PFSK-1 (cell line): Measurements from ENCODE around the gene LRRC4B.

Source experiments
- FOXP2 ChIP-seq: optimal IDR thresholded peaks from 2 replicates; pipeline ENCODE3; 2011; ENCODE audit warnings: borderline replicate concordance, control low read depth, inconsistent platforms; ENCODE audit not compliant: insufficient read depth; ENCODE audit errors: extremely low read length, extremely low read depth
- POLR2AphosphoS5 ChIP-seq: IDR thresholded peaks from 2 replicates; pipeline ENCODE4 v1.6.1; 2012; ENCODE audit warnings: low read depth, mild to moderate bottlenecking, control low read depth, low read length, moderate library complexity
- SIN3A ChIP-seq: IDR thresholded peaks from 2 replicates; pipeline ENCODE4 v1.6.1; 2012; ENCODE audit warnings: mild to moderate bottlenecking, low read length, moderate library complexity, borderline replicate concordance; ENCODE audit not compliant: insufficient read depth
- TAF1 ChIP-seq: IDR thresholded peaks from 2 replicates; pipeline ENCODE4 v1.6.1; 2012; ENCODE audit warnings: low read length, control low read depth, borderline replicate concordance; ENCODE audit not compliant: insufficient read depth
- TF ChIP-seq, protein P1 (sequence below), 2 experiments: IDR thresholded peaks; 2 replicates each; pipeline versions ENCODE4 v1.6.1 to v1.8.0; 2011 to 2012; ENCODE audit warnings: low read depth in 2 of 2, low read length in 2 of 2, control low read depth in 1 of 2, inconsistent platforms in 1 of 2, mild to moderate bottlenecking in 1 of 2, moderate library complexity in 1 of 2; ENCODE audit not compliant: insufficient read depth in 1 of 2

DNA sequence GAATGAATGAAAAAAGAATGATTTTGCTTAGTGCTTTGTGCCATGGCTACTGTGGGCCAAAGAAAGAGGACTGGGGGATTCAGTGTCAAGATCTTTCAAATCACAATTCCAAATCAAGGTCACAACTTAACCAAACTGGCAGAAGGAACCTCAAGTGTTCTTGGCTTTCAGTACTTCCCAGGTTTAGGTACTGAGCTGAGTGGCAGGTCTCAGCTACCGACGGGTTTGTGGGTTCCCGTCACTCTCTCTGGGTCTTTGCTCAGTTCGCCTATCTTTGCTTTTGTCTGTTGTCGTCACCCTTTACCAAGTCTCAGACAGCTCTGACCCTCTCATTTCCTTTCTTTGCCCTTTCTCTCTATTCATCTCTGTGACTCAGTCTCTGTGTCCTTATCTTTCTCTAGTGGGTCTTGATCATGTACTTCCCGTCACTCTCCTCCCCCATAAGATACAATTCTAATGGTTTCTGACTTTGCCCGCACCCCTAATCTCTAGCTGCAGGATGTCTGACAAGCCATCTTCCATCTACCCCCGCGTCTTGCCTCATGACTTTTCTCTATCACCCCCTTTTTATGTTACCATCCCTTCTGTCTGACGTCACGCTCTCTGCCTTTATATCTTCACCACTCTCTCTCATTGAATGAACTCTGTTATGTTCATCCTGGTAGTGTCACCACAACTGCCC lies 33.3 kb upstream of the LRRC4B start:
- TF ChIP-seq POLR2AphosphoS5 (no peak), SIN3A (no peak), TAF1 (no peak), FOXP2 (no peak)
- TF ChIP-seq, protein P1, sequence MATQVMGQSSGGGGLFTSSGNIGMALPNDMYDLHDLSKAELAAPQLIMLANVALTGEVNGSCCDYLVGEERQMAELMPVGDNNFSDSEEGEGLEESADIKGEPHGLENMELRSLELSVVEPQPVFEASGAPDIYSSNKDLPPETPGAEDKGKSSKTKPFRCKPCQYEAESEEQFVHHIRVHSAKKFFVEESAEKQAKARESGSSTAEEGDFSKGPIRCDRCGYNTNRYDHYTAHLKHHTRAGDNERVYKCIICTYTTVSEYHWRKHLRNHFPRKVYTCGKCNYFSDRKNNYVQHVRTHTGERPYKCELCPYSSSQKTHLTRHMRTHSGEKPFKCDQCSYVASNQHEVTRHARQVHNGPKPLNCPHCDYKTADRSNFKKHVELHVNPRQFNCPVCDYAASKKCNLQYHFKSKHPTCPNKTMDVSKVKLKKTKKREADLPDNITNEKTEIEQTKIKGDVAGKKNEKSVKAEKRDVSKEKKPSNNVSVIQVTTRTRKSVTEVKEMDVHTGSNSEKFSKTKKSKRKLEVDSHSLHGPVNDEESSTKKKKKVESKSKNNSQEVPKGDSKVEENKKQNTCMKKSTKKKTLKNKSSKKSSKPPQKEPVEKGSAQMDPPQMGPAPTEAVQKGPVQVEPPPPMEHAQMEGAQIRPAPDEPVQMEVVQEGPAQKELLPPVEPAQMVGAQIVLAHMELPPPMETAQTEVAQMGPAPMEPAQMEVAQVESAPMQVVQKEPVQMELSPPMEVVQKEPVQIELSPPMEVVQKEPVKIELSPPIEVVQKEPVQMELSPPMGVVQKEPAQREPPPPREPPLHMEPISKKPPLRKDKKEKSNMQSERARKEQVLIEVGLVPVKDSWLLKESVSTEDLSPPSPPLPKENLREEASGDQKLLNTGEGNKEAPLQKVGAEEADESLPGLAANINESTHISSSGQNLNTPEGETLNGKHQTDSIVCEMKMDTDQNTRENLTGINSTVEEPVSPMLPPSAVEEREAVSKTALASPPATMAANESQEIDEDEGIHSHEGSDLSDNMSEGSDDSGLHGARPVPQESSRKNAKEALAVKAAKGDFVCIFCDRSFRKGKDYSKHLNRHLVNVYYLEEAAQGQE (IDR thresholded peaks at IDR 0.05; ENCODE audit: insufficient read depth in 1 of 2, low read depth in 2 of 2, low read length in 2 of 2), result no peak
